ENCODE measurements around the gene TMEM107.
A peak's percentile ranks its signal among the peaks of the same experiment; 100 is the strongest.

TMEM107 gene

DNA sequence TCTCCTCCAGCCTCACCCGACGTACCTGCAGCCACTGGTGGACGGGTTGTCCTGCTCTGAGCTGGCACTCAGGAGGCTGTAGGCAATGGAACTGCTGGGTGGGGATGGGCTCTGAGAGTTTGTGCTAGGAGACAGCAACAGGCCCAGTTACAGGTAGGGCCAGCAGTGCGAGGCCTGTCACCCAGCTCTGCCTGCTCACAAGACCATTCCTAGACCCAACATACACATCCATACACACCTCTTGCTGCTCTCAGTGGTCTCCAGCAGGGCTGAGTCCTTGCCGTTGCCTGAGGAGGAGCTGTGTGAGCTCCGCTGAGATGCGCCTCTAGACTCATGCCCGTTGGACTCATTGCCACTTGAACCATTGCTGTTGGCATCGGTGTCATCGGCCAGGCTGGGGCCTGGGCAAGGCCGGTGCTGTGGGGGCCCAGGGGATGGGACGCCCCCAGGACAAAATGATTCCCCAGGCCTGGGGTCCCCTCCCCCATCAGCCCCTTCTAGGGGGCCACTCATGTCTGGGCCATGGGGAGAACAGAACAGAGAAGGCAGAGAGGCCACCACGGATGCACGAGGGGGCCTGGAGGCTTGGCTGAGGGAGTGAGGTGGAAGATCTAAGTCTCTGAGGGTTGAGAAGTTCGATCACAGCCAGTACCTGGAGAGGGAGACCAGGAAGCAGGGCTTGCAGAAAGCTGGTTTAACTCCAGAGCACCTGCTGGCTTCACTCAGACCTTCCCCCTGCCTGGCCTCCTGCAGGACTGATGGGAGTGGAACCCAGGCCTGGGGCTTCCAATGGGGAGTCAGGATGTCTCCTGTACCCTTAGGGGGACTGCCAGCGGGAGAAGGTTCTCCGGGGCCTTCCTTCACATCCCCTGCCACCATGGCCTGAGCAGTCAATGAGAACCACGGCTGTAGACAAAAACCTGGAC is 25.7 kb downstream of the TMEM107 start:
- DNase-seq (ENCODE audit: low spot score): no peak

DNA sequence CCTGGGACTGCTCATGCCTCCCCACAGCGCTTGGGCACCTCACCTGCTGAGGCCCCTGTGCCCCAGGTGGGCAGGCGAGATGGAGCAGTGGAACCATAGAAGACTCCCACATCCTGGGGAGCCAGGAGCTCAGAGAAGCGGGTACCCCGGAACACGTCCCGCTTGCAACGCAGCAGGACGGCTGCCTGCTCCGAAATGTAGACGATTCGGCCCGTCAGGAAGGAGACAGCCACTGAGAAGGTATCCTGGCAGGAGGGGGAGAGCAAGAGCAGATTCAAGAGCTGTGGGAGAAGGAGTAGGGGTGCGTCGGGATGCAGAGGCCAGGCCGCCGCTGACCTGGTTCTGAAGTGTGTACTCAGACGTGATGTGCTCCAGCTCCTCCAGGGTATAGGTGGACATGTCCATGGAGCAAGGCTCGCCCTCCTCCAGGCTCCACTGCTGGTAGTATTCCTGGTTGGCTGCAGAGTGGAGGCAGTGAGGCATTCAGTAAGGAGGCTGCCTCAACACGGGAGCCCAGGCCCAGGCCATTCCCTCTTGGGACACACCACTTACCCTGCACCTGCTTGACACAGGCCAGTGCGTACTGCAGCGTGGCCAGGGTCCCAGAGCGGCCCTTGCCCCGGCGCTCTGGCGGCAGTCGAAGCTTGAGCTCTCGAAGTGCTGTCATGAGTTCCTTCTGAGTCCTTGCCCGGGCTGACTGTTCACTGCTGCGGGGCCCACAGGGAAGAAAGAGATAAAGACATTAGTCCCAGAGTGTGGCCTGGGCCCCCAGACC is 26.6 kb downstream of the TMEM107 start:
- DNase-seq (ENCODE audit: low spot score): no peak

DNA sequence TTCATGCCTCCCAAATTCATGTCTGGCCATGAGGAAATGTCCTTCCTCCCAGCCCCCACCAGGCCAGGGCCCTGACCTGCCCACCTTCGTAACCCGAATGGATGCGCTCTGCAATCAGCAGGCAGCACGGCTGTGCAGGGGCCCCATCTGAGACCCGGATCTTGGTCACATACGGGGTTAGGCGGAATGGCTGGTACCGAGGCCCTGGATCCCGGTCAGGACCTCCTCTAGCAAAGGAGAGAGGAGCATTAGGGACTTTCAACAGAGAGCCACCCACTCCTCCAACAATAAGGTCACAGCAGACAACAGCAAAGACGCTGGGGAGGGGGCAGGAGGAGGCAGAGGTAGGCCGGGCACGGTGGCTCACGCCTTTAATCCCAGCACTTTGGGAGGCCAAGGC is 27.6 kb downstream of the TMEM107 start:
- DNase-seq (ENCODE audit: low spot score): no peak

DNA sequence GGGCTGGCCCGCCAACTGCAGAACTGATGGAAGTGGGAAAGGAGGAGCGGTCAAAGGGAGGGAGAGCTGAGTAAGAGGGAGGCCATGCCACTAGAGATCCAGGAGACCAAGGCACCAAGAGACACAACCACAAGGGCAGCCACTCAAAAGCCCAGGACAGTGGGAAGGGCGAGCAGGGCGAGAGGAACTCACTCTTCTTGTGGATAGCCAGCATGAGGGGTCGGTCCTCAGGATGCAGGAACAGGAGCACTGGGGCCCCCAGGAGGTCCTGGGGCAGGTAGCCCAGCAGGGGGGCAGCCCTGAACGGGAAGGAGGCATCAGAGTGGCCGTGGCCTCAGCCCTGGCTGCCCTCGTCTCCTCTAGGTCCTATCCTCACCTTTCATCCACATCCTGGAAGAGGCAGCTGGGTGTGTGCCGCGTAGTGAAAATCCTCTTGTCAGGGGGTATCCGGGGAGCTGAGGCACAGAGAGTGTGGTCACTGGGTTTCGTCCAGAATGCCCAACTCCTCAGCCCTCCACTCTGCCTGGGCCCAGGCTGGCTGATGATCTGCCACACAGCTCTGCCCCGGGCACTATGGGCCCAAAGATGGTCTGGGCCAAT is 28.3 kb downstream of the TMEM107 start:
- no peak for DNase-seq (ENCODE audit: low spot score)

DNA sequence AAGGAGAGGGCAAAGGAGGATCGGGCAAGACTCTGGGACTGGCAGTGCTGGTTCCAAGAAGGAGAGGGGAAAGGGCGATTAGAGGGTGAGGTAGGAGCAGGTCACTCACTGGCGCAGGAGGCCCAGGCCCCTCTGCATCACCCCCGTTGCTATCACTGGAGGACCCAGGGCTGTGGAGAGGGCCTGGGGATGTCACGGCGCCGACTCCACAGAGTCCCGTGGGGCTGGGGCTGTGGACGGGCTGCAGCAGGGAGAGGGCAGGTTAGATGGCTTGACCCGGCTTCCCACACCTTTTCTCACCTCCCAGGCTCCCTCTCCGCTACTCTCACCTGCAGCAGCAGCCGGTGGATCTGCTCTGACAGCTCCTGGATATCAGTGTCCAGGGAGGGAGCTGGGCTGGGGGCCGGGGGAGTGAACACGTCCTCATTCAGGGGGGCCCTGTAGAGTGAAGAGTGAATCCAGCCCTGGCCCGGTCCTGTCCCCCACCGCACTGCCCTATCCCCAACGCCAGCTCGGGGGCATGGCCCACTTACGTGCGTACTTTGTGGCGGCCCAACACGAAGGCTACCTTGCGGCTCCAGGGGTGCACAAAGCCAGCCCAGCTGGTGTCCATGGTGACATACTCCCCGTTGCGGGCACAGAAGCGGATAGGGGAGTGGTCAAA is 28.9 kb downstream of the TMEM107 start:
- no peak for DNase-seq (ENCODE audit: low spot score)

DNA sequence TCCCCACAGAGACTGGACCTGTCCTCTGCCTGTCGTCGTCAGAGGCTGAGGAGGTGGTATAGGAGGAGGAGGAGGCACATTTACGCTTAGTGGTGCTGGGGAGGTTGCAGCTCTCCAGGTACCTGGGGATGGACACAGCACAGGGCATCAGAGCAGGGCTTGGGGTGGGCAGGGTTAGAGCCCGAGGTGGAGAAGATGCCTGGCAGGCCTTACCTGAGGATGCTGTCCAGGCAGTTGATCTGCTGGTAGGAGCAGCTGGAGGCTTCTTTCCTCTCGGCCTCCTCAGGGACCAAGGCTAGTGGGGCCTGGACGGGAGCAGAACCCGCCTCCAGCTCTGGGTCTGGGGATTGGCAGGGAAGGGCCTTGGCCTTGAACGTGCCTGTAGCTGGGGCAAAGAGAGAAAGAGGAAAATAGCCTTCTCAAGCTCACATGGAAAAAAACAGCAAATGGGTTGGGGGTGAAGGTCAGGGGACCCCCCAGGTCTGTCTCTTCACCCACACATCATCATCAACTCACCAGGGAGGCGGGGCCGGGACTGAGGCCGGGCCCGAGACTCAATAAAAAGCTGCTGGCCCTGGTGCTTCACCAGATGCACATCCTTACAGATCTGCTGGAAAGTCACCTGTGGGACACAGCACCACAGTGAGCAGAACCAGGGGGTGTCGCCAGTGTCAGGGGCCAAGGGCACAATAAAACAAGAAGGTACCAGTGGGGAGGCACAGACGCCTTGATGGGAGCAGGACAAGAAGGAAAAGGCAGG is 29.6 kb downstream of the TMEM107 start:
- no peak for DNase-seq (ENCODE audit: low spot score)

DNA sequence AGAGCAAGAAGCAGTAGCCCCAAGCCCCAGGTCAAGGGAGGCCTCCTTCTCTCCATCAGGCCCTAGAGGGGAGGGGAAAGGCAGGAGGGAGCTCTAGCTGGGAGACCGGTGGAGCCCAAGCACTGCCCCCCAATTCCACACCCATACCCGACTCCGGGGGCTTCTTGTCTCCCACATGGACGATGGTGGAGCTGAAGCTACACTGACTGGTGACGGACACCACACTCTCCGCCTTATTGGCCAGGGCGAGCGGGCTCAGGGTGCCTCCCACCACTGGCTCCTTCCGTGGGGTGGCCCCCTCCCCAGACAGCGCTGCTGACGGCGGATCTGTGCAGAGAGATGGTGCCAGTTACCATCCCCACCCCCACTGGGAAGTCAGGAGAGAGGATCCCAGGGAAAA is 30.4 kb downstream of the TMEM107 start:
- DNase-seq (ENCODE audit: low spot score): no peak

DNA sequence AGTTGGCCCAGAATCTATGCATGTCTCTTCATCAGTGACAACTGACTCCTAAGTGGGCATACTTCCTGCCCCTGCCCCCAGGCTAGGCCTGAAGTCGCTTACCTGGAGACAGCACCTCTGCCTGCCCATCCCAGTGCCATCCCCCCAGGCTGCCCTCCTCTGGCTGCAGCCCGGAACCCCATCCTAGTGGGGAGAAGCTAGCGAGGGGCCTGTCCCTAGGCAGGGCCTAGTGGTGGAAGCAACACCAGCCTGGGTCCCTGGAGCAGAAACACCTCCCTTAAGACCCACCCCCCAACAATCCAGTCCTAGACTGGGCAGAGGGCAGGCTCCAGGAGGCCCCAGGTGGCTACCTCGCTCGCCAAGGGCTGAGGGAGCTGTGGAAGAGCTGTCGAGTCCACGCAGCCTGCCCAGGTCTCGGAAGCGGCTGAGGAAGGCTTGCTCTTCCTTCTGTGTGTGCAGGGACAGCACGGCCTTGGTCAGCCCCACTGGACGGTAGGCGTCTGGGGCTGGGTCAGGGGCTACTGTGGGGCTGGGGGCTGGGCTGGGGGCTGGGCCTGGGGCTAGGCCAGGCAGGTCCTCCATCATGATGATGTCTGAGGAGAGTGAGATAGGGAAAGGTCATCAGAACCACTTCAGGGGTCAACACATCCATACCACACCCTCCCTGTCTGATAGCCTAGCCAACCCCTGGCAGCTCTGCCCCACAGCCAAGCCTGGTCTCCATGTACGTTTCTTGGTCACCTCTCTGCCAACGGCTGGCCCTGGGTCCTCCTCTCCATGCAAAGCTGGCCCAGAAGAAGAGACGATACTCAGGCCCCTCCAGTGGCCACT is 31.6 kb downstream of the TMEM107 start:
- DNase-seq (ENCODE audit: low spot score): no peak

DNA sequence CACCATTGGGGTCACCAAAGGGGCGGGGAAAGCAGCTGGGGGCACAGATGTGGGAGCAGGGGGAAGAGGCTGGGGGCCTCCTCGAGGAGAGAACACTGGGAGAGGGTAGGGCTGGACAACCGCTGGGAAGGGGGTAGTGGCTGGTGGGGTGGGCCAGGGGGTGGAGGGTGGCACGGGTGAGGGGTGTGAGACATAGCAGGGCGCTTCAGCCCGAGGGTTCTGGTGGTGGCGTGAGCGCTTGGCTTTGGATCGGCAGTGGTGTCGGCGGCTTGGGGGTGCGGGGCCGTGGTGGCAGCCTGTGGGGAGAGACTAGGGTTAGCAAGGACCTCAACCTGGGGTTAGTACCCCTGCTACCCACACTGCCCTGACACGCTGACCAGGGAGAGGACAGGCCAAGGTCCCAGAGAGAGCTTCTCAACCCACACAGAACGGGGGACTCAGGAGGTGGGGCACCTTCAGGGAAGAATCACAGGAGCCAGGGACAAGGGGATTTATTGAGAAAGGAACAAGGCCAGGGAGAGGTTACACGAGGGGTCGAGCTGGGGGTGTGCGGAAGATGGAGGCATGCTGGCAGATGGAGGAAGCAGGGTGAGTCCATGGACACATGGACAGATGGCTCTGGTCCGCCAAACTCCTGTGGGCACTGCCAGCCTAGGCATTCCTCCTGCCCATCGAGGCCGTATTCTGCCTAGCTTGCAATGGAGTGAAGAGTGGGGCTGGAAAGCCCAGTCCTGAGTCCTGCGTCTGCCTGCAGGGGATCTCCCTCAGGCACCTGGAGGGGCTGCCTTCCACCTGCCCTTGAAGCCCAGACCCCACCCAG is 32.4 kb downstream of the TMEM107 start:
- DNase-seq (ENCODE audit: low spot score): no peak

DNA sequence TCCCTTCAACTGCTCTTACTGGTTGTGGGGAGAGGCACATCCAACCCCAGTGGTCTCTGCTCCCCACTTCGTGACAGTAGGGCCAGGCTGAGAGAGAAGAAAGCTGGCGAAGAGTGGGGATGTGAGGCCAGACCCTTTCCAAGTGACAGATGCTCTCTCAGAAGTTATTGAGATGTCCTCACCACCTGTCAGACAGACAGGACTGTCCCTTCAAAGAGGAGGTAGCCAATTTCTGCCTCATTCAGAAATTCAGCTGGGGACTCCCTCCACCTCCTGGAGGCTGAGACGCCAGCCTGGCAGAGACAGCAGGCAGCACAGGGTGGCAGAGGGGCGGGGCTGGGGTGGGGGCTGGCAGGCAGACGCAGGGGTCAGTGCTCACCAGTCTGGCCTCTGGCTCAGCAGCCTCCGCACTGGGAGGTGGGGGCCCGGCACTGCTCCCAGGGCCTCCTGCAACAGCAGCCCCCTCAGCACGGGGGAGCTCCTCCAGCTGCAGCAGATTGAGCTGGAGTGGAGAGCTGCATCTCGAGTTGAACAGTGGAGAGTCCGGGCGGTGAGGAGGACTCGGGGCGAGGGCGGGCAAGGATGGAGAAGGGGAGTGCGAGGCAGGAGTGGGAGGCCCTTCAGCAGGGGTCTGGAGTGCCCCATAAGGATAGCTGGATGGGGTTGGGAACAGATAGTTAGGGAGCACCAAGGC is 33.1 kb downstream of the TMEM107 start:
- no peak for DNase-seq (ENCODE audit: low spot score)

DNA sequence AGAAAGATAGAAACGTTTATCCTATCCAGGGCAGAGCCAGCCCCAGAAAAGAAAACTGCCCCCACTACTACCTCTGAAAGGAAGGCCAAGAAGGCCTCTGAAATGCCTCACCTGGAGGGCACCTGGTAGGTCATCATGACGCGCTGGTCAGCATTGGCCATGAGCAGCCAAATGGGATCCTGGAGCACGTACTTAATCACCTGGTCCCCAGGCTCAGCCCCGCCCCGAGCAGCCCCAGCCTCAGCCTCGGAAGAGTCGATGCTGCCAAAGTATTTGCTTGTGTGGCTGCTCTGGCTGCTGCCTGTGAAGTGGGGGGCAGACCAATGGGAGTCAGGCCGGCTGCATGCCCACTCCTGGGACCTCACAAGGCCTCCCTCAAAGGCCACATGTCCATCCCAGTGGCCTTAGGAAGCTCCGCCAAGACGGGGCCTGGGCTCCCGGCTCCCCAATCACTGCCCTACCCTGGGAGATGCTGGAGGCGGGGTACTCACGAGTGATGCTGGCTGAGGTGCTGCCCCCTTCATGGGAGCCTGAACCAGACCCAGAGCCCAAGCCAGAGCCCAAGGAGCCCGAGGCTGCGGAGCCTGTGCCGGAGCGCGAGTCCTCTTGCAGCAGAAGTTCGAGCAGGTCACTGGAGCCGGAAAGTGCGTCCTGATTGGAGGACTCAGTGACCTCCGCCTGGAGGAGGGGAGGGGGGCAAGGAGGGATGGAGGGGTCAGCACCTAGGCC is 33.9 kb downstream of the TMEM107 start:
- DNase-seq (ENCODE audit: low spot score): no peak

DNA sequence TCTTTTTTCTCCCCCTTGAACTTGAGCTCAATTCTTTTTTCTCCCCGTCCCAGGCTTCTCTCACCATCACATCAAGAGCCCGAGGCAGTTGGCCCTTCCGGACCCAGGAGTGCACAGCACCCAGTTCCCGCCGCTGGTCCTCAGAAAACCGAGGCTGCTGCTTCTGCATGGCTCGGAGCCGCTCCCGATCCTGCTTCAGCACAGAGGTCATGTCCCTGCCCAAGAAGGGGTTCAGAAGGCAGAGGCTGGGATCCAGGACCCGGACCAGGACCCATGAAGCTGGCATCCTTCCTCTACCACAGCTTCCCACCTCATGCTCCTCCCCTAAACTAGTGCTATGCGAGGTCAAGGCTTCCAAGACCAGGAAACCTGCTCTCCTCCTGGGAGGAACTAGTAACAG is 34.4 kb downstream of the TMEM107 start:
- DNase-seq (ENCODE audit: low spot score): no peak

DNA sequence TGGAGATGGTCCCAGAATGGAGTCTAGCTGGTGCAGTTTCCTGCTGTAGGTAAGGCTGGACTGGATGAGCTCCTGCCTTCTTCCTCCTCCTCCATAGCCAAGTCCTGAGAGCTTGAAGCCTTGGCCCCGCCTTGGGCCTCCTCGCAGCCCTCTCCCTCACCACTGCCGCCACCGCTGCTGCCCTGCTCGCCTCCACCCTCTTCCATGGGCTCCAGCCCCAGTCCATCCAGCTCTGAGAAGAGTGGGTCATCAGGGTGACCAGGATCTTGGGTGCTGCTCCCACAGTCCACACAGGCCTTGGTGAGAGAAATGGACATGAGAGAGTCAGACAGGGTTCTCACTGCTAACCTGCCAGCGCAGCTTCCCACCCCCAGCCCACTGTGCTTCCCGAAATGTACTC is 35.1 kb downstream of the TMEM107 start:
- DNase-seq (ENCODE audit: low spot score): no peak

DNA sequence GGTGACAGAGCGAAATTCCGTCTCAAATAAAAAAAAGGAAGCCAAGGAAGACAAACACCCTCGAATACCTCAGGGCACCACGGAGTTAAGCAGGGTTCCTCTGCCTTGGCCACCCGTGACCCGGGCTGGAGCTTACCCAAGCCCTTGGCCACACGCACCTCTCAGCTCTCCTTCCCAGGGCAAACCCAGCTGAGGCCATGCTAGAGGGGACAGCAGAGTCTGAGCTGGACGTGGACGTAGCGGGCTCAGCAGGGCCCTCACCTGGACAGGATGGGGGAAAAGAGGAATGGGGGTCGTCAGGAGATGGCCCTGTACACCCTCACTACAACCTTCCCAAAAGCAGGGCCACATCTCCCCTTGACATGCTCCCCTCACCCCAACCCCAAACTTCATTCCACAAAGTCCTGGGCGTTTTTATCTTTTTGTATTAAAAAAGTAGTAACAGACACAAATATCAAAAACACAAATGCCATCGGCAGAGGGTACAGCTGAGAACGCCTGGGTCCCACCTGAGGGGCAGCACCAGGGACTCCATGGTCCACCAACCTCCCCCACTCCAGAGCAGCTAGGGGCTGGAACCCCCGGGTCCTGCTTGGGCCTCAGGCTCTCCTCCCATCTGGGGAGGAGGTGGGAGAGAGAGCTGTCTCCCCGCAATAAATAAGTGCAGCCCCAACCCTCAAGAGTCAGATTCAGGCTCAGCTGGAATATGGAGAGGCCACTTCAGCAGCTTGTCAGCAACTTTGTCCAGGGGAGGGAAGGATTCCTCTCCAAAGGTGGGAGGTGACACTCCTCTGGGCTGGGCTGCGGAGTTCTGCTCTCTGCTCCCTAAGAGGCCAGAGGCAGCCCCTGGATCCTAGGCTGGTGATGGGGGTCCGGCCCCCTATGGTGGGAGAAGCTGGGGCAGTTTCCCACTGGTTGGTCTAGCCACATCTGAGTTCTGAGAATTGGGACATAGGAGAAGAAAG is 35.8 kb downstream of the TMEM107 start:
- no peak for DNase-seq (ENCODE audit: low spot score)

DNA sequence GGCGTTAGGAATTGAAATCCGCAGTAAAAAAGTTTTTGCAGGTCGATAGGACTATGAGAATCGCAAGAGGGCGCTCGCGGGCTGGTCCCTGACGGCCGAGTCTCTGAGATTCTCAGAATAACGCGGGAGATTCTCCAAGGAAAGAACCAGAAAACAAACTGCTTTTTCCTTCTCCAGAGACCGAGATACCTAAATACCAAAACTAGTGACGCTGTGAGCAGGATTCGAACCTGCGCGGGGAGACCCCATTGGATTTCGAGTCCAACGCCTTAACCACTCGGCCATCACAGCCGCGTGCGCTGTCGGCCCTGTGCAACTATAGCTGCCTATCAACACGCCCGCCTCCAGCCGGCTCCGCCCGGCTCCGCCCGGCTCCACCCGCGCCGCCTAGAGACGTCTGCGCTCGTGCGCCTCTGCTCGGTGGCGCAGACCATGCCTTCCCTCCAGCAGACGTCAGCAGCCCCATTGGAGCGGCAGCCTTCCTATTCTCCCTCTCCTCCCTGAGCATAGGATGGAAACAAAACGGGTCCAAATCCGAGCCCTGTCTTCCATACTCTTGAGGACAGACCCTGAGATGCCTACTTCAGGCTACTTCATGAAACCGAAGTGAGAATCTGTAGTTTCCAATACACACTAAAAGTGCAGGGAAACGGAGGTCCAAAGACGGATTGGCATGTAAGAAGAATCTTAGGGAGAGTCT is 37.4 kb downstream of the TMEM107 start:
- peak; percentile 99 for DNase-seq (ENCODE audit: low spot score)

DNA sequence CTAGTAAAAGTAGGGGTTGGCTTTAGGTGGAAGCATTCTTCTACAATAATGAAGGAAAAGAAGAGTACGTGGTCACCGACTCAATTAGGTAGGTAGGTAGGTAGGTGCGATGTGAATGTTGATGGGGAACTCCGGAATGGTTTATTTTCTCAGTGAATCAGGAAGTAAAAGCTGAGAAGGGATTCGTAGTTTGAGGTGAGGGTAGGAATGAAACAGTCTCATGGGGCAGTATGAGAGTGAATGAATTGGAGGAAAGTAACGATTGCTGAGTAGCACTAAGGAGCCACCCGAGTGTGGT is 37.9 kb downstream of the TMEM107 start:
- no peak for DNase-seq (ENCODE audit: low spot score)

Measured in kidney capillary endothelial cell (primary cell).